ENCODE measurements around the gene CGGBP1.

The CGGBP1 gene, protein sequence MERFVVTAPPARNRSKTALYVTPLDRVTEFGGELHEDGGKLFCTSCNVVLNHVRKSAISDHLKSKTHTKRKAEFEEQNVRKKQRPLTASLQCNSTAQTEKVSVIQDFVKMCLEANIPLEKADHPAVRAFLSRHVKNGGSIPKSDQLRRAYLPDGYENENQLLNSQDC

DNA sequence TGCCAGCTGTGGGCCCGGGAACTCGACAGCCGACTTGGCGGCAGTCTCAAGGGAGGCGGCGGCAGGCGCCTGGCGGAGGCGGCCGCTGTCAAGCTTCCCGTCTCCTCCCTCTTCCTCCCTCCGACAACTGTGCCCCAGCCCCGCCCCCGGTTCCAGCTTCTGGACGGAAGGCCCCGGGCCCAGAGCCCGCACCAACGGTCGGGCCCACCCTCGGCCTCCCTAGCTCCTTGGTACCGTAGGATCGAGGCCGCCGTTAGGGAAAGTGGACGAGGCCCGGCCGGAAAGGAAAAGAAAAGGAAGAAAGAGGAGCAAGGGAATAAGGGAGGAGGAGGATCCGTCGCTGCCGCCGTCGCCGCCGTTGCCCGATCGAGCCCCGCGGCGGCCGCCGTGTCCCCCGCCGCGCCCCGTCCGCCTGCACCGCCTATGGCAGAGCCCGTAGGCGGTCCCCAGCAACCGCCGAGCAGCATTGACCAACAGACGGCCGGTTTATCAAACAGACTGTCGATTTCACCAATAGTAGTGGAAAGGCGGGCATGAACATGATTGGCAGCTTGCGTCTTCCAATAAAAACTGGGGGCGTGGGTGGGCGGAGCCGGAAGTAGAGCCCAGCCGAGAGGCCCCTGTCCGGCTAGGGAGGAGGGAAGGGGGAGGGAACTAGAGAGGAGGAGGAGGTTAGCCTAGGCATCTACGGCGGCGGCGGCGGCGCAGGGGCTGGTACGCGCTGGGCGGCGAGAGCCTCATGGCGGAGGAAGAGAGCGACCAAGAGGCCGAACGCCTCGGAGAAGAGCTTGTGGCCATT, at the start of gene CGGBP1, which contains the start of gene ZNF654:
CGGBP1 (minus strand) TSS at position 425 of the 799 bp plus-strand sequence. CDS start 3,029 bp downstream, outside the sequence.
ZNF654 (plus strand) TSS at position 675 of the 799 bp plus-strand sequence; CDS start at position 740, 65 bp downstream.
- in situ Hi-C loops (cut with MboI; ENCODE audit: low sequenced_read_pairs), result no loop called here

DNA sequence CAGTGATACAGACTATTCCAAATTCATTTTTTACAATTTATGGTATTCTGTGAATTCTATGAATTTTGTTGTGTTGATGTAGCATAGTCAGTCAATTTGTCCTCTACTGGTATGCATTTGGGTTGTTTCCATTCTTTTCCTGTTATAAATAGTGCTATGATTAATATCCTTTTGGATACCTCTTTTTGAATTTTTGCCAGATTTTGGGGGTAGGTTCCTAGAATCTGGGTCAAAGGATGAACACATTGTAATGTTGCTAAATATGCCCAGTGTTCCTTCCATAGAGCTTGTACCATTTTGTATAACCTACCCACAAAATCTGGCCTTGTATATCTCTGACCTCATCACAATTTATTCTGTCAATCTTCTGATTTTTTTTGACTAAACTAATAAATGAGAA, 46.5 kb upstream of the CGGBP1 start:
- in situ Hi-C loops (cut with MboI; ENCODE audit: low sequenced_read_pairs), result no loop called here

DNA sequence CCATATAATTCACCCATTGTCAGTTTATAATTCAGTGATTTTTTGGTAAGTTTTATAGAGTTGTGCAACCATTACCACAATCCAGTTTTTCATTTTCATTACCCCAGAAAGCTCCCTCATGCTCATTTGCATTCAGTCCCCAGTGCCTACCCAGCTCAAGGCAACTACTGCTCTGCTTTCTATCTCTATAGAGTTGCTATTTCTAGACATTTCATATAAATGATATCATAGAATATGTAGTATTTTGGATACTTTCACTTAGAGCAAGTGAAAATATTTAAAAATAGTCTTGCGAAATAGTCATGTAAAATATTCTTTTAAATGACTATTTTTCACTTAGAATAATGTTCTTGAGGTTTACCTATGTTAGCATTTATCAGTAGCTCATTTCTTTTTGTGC, 42.3 kb upstream of the CGGBP1 start:
- in situ Hi-C loops (cut with MboI; ENCODE audit: low sequenced_read_pairs), result no loop called here

DNA sequence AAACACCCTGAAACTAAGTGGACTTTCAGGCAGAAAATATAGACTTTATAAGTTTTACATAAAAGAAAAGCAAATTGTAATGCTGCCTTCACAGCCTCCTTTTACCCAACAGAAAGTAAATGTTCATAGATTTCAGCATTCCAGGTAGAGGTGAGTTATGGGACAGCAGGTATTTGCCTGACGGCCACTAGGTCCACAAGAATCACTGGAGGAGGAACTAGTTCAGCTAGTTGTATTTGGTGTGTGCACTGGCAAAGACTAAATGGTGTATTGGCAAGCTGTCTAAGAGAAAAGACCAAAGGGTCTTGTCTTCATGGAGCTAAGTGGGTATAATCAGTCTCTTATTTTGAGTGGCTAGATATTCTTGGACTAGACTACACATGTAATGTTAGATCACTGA, 34.5 kb upstream of the CGGBP1 start:
- in situ Hi-C loops (cut with MboI; ENCODE audit: low sequenced_read_pairs), result no loop called here

DNA sequence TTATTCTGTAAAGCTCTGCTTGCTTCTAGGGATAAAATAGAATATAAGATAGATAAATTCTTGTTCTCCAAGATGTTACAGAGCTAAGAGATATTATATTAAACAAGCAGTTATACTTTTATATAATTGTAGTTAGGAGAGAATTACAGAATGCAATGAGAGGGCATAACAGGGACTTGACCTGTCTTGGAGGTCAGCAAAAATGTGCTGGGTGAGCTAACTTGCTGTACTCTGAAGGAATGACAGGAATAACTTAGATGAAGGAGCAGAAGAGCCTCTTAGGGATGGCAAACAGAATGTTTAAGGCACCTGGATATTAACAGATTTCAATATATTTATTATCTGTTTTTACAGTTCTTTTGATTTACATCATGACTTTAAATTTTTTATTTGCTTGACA, 33.5 kb upstream of the CGGBP1 start:
- in situ Hi-C loops (cut with MboI; ENCODE audit: low sequenced_read_pairs), result no loop called here

DNA sequence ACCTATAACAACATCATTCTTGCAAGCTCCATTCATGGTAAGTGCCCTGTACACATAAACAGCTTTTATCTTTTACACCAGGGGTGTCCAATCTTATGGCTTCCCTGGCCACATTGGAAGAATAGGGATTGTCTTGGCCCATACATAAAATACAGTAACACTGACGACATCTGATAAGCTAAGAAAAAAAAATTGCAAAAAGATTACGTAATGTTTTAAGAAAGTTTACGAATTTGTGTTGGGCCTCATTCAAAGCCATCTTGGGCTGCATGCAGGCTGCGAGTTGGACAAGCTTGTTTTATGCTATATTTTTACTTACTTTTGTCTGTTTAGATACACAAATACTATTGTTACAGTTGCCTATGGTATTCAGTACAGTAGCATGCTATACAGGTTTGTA, 31.9 kb upstream of the CGGBP1 start:
- in situ Hi-C loops (cut with MboI; ENCODE audit: low sequenced_read_pairs), result no loop called here

DNA sequence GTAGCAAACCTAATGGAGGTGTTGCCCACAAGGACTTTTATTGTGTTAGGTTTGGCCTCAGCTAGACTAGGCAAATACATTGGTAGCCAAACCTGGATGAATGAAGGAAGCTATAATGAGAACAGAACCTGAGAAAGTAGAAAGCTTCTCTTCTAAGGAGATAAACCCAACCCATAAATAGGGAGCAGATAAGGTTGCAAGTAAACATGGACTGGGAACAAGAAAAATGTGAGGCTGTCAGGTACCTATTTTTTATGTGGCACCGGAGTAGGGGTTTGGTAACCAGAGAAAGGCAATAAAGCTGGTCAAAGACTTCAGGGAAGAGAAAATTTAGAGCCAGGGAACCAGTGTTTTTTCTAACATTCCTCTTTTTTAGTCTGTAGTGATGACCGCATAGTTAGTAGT, 25.3 kb upstream of the CGGBP1 start:
- in situ Hi-C loops (cut with MboI; ENCODE audit: low sequenced_read_pairs), result no loop called here

DNA sequence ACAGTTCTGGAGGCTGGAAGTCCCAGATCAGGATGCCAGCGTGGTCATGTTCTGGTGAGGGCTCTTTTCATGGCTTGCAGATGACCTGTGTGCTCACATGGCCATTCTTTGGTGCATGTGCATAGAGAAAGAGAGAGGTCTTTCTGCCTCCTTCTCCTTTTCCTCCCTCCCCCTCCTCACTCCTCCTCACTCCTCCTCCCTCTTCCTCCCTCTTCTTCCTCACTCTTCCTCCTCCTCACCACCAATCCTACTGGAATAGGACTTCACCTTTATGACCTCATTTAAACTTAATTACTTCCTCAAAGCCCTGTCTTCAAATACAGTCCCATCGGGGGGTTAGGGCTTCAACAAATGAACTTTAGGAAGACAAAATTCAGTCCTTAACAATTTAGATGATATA, 24.0 kb upstream of the CGGBP1 start:
- in situ Hi-C loops (cut with MboI; ENCODE audit: low sequenced_read_pairs), result no loop called here

DNA sequence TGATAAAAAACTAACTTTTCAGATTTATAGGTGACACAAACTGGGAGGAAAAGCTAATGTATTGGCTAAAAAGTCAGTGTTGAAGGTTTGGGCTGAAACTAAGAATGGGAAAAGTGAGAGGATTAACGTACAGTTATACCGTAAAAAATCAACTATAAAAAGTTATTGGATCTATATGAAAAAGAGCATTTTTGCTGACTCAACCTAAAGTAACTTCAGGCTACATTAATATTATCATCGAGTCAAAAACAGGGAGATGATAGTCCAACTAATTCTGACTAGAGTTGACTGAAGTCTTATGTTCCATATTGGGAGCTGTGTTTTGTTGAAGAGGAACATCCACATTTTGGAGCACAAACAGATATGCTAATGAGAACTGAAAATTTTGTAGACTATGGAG, 20.1 kb upstream of the CGGBP1 start:
- in situ Hi-C loops (cut with MboI; ENCODE audit: low sequenced_read_pairs), result no loop called here

DNA sequence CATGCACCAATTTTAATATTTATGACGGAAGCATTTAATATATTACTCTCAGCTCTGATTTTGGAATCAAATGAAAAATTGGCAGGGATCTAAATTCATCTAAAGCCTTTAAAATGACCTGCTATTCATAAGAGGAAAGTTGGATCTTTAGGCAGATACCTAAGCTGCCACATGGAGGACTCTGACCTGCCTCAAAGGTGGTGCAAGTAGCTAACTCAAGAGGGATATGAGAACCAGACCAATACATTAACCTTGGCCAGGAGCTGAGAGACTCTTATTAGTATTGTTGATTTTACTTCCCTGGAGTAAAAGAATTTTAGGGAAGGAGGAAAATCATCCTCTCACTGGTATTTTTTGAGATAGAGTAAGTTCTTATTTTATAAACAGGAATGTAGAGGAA, 17.9 kb upstream of the CGGBP1 start:
- in situ Hi-C loops (cut with MboI; ENCODE audit: low sequenced_read_pairs), result no loop called here

DNA sequence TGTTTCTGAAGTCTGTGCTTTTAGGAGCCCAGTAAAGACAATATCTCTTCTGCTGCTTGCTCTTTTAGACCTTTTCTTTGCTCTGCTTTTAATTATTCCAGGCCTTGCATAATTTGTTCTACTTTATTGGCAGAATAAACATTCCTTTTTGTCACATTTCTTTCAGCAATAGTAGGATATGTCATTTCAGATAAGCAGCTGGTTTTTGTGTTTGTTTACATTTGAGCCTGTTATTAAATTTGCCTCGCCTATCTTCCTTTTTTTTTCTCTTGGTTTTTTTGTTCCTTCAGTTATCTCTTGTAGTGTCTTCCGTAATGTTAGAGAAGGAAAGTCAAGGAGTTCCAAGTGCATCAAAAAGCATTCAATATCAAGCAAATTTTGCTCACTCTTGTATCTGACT, 16.7 kb upstream of the CGGBP1 start:
- in situ Hi-C loops (cut with MboI; ENCODE audit: low sequenced_read_pairs), result no loop called here

DNA sequence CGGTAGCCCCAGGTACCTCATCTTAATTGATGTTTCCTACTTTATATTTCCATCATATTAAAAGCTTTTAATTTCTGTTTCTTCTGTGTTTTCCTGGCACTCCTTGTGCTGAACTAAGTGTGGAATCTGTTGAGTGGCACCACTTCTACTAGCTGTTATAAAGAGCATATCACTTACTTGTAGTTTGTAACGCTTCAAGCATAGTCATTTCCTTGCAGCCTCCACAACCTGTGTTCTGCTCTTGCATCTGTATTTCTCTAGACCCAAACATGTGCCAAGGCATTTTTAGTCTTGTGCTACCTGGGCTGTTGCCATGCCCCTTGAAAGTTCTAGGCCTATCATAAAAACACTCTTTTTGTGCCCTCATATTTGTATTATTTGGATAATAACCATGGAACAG, 16.3 kb upstream of the CGGBP1 start:
- in situ Hi-C loops (cut with MboI; ENCODE audit: low sequenced_read_pairs), result no loop called here

DNA sequence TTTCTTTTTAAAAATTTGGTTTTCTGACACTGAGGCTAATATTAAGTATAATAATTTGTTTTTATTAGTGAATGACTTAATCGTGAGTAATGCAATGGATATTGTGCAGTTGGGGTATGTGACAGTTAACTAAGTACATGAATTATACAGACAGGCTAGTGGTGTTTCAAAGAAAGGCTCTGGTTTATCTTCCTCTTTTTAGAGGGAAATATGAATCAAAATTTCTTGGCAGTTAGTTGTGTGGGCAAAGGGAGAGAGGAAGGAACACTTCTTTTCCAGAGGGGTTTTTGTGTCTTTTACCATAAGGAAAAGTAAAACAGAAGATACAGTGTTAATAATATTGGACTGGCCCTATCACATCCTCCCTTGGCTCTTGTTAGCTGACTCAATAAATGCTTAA, 2.9 kb upstream of the CGGBP1 start:
- in situ Hi-C loops (cut with MboI; ENCODE audit: low sequenced_read_pairs), result no loop called here

DNA sequence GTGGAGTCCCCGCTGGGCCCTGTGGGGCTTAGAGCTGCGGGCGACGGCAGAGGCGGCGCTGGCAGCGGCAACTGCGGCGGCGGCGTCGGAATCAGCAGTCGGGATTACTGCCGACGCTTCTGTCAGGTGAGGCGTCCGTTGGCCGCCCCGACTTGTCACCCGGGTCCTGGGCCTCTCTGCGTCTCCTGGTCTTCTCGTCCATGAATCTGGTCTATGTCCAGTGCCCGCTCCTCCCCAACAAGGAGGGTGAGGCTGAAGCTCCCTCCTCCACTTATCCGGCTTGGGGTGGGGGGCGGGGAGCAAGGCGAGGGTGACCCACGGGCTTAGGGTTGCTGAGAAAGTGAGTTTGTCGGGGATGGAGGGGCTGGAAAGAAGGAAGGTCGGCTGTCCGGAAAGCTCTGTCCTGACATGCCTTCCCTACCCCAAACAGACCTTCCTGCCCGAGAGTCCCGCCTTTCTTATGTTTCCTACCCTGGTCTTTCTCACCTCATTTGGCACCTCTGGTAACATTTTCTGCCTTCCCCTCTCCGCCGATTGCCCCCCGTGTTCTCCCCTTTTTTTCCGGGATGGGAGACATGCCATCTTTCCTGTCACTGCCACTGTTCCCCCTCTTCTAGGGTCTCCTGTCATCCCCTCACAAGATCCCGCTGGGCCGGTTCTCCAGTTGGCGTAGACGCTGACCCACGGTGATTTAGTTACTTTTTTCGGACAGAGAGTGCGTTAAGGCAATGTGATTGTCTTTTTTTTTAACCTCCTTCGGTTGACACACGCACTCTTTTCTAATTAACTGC, 770 bp upstream of the CGGBP1 start:
- in situ Hi-C loops (cut with MboI; ENCODE audit: low sequenced_read_pairs), result no loop called here

DNA sequence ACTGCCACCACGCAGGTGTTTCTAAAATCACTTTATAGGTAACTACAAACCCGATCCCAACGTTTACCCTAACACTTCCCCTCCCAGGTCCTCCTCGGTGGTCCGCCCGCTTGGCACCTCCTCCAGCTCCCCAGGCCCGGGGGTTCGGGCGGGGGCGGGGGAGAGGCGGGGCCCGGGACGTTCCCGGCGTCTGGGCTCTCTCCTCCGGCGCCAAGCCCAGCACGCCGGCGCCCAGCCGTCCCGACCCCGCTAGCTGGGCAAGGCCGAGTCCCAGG, 562 bp downstream of the CGGBP1 start:
- in situ Hi-C loops (cut with MboI; ENCODE audit: low sequenced_read_pairs), result no loop called here

DNA sequence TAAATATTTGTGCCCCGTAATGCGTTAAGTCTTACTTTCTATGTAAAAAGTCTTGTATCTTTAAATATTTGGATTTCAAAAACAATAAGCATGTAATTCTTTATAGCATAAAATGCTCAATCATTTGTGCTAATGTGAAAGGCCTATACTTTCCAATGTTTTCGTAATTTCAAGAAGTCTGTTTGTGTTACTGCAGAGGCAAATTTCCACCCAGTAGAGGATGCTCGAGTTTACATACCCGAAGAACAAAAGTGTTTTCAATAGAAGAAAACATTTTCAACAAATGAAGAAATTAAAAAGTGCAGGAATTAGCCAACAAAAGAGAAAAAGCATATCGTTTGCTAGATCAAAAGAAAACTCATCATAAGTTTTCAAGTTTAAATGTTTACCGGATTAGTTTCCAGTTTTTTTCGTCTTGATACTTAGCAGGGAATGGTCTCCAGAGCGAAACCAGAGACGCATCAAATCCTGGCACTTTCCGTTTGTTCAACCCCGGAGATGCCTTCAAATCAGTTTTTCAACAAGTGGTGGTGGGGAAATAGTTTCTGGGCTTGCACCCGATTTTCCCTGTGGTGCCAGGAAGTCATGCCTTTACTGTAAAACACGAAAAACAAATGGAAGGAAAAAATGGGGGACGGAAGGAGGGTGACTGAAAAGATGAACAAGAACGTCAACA, 1.0 kb downstream of the CGGBP1 start:
- in situ Hi-C loops (cut with MboI; ENCODE audit: low sequenced_read_pairs), result no loop called here

DNA sequence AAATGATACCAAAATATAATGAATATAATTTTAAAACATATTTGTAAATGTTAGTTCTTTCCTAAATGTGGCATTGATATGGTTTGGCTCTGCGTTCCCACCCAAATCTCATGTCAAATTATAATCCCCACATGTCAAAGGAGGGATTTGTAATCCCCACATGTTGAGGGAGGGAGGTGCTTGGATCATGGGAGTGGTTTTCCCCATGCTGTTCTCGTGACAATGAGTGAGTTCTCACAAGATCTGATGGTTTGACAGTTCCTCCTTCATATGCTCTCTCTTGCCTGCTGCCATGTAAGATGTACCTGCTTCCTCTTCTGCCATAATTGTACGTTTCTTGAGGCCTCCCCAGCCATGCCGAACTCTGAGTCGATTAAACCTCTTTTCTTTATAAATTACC, 12.0 kb downstream of the CGGBP1 start:
- in situ Hi-C loops (cut with MboI; ENCODE audit: low sequenced_read_pairs), result no loop called here

DNA sequence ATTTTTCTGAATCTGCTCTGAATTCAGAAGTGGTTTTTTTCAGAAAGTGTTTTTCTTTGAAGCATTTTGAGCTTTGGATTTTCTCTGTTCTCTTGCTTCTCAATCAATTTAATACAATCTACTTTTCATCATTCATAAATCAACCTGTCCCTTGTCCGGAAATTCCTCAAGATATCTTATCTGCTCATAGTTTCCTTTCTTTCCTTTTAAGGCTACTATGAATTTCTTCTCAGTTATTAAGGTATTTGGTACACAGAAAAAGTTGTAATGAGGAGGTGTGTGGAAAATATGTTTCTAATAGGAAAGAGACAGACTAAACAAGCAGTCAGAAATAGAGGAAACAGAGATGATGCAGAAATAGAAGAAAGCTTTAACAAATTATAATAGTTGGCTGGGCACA, 14.4 kb downstream of the CGGBP1 start:
- in situ Hi-C loops (cut with MboI; ENCODE audit: low sequenced_read_pairs), result no loop called here

DNA sequence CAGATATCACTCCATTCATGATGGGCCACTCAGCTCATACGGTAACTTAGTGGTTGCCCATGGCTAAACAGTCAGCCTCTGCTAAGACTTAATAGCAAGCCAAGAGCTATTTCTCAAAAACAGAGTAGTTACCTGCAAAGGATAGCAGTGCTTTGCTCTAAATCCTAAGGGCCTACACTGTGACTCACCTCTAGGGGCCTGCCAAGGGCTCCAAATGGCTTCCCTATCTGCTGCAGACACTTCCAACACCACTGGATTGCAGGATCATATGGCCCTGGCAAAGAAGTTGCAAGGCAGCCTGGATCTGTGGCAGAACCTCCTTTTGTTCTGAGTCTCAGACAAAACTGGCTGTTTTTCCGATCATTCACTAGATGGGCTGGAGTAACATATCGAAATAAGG, 17.8 kb downstream of the CGGBP1 start:
- in situ Hi-C loops (cut with MboI; ENCODE audit: low sequenced_read_pairs), result no loop called here

DNA sequence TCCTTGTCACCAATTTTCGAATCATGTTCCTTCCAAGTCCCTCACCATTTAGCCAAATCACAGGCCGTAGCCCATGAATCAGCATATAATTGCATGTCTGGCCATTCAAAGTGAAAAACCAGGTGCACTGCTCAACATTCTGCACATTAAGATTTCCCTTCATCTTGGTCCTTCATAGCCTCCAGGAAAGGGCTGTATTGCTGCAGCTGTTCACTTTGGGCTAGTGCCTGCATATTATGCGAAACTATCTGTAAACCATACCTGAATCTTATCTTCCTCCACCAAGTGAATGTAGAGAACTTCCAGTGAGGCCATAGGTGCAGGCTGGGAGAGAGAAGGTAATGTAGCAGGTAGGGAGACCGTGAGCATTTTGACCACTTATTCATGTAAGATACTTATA, 18.3 kb downstream of the CGGBP1 start:
- in situ Hi-C loops (cut with MboI; ENCODE audit: low sequenced_read_pairs), result no loop called here

DNA sequence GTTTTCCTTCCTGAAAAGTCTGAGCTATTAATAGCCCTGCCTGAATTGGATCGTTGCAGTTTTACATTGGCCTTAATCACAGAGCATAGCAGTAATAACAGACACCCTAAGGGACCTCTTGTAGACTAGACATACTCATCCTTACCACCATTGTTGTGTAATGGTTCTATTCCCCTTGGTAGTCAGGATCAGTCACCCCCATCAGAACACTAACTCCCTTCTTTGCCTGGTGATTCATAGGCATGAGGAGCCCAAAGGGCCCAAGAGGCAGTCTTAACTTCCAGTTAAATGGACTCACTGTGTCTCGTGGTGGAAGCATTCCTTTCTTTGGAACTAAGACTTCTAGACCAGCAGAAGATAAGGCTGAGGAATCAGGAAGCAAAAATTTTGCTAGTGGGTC, 20.2 kb downstream of the CGGBP1 start:
- in situ Hi-C loops (cut with MboI; ENCODE audit: low sequenced_read_pairs), result no loop called here

DNA sequence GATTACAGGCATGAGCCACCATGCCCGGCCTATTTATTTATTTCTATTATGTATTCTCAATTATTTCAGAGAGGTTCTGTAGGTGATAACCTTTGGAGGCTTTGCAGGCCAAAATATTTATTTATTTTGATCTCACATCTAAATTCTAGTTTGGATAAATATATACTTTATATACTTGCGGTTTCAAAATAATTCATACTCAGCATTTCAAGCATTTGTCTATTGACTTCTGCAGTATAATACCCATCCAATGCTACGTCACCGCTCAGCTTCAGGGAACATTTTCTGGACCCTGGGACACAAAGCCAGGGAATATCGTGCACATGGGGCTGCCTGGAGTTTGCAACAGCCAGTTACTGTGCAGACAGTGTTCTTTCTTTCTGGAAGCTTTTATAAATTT, 22.6 kb downstream of the CGGBP1 start:
- in situ Hi-C loops (cut with MboI; ENCODE audit: low sequenced_read_pairs), result no loop called here
